ENCODE measurements around the gene TOP3A. TPM values are rescaled to one million over a fixed set of nuclear protein-coding genes. Genes with fewer than 3 reads are reported as not detected.
A peak's percentile ranks its signal among the peaks of the same experiment; 100 is the strongest.

The TOP3A gene
- total RNA-seq, 1 experiment from 2014 or later: 56.1 TPM

DNA sequence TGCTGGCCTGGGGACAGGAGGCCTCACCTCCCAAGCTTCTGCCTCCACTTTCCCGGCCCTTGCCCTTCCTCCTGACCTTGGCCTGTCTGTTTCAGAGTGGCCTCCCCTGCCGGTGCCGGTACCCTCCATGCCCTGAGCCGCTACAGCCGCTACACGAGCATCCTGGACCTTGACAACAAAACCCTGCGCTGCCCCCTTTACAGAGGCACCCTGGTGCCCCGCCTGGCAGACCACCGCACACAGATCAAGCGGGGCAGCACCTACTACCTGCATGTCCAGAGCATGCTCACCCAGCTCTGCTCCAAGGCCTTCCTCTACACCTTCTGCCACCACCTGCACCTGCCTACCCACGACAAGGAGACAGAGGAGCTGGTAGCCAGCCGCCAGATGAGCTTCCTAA lies 7.7 kb upstream of the TOP3A start:
- POLR2A ChIA-PET: no interaction called here
- Mint-ChIP-seq H3K4me3 (no peak overlapping the region), H3K27me3 (ENCODE audit: low read depth) (no peaks in the 10 kb centered on the region; the same call in 1 of the 2 replicates), H3K9me3 (no peaks in the 10 kb centered on the region), H3K27ac (no peak overlapping the region), H3K36me3 (peaks cover 25% of the 10 kb centered on the region), H3K4me1 (peaks cover 11% of the 10 kb centered on the region)
- ATAC-seq (no peak), DNase-seq (ENCODE audit: low spot score) (no peak)
- TF ChIP-seq SOX15 (CRISPR knock-in tag; IDR thresholded peaks at IDR 0.05) (no peak), NR1H2 (CRISPR knock-in tag; IDR thresholded peaks at IDR 0.05) (no peak), SP1 (CRISPR knock-in tag; conservative IDR thresholded peaks at IDR 0.05) (no peak), FOXJ3 (CRISPR knock-in tag; IDR thresholded peaks at IDR 0.05; ENCODE audit: borderline replicate concordance) (no peak), NR2C2 (CRISPR knock-in tag; IDR thresholded peaks at IDR 0.05) (no peak), OVOL2 (CRISPR knock-in tag; IDR thresholded peaks at IDR 0.05; ENCODE audit: borderline replicate concordance) (no peak), SMAD3 (CRISPR knock-in tag; IDR thresholded peaks at IDR 0.05; ENCODE audit: borderline replicate concordance) (no peak), KAT7 (CRISPR knock-in tag; IDR thresholded peaks at IDR 0.05; ENCODE audit: borderline replicate concordance) (no peak)
- TF ChIP-seq, protein P1, sequence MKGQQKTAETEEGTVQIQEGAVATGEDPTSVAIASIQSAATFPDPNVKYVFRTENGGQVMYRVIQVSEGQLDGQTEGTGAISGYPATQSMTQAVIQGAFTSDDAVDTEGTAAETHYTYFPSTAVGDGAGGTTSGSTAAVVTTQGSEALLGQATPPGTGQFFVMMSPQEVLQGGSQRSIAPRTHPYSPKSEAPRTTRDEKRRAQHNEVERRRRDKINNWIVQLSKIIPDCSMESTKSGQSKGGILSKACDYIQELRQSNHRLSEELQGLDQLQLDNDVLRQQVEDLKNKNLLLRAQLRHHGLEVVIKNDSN (CRISPR knock-in tag; IDR thresholded peaks at IDR 0.05): no peak
- TF ChIP-seq, protein P2, sequence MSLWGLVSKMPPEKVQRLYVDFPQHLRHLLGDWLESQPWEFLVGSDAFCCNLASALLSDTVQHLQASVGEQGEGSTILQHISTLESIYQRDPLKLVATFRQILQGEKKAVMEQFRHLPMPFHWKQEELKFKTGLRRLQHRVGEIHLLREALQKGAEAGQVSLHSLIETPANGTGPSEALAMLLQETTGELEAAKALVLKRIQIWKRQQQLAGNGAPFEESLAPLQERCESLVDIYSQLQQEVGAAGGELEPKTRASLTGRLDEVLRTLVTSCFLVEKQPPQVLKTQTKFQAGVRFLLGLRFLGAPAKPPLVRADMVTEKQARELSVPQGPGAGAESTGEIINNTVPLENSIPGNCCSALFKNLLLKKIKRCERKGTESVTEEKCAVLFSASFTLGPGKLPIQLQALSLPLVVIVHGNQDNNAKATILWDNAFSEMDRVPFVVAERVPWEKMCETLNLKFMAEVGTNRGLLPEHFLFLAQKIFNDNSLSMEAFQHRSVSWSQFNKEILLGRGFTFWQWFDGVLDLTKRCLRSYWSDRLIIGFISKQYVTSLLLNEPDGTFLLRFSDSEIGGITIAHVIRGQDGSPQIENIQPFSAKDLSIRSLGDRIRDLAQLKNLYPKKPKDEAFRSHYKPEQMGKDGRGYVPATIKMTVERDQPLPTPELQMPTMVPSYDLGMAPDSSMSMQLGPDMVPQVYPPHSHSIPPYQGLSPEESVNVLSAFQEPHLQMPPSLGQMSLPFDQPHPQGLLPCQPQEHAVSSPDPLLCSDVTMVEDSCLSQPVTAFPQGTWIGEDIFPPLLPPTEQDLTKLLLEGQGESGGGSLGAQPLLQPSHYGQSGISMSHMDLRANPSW (CRISPR knock-in tag; conservative IDR thresholded peaks at IDR 0.05; ENCODE audit: low read depth): no peak
- TF ChIP-seq, protein P3, sequence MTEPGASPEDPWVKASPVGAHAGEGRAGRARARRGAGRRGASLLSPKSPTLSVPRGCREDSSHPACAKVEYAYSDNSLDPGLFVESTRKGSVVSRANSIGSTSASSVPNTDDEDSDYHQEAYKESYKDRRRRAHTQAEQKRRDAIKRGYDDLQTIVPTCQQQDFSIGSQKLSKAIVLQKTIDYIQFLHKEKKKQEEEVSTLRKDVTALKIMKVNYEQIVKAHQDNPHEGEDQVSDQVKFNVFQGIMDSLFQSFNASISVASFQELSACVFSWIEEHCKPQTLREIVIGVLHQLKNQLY (CRISPR knock-in tag; IDR thresholded peaks at IDR 0.05): no peak
- CTCF ChIA-PET: interaction anchor here (0.7 kb wide), 1 partner anchor 105 kb away, joined by 3 read pairs; no protein-coding TSS in a partner anchor

DNA sequence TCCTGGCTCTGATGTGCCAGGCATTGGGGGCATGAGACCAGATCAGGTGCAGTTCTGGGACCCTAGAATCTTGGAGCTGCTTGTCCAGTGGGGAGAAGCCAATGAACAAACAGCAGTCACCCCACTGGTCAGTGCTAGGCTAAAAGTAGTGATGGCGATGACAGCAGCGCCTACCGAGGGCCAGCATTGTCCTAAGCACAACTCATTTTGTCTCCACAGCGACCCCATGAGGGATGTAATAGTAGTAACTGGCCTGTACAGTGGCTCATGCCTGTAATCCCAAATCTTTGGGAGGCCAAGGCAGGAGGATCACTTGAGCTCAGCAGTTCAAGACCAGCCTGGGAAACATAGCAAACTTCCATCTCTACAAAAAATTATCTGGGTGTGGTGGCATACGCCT lies 6.5 kb upstream of the TOP3A start:
- H3K36me3 Mint-ChIP-seq: peaks cover 32% of the 10 kb centered on the region
- no peak overlapping the region; the same call in 1 of the 2 replicates for H3K27ac Mint-ChIP-seq
- H3K9me3 Mint-ChIP-seq: no peaks in the 10 kb centered on the region
- TF ChIP-seq NFATC4 (CRISPR knock-in tag; IDR thresholded peaks at IDR 0.05): no peak
- TF ChIP-seq, protein P4, sequence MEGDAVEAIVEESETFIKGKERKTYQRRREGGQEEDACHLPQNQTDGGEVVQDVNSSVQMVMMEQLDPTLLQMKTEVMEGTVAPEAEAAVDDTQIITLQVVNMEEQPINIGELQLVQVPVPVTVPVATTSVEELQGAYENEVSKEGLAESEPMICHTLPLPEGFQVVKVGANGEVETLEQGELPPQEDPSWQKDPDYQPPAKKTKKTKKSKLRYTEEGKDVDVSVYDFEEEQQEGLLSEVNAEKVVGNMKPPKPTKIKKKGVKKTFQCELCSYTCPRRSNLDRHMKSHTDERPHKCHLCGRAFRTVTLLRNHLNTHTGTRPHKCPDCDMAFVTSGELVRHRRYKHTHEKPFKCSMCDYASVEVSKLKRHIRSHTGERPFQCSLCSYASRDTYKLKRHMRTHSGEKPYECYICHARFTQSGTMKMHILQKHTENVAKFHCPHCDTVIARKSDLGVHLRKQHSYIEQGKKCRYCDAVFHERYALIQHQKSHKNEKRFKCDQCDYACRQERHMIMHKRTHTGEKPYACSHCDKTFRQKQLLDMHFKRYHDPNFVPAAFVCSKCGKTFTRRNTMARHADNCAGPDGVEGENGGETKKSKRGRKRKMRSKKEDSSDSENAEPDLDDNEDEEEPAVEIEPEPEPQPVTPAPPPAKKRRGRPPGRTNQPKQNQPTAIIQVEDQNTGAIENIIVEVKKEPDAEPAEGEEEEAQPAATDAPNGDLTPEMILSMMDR (IDR thresholded peaks at IDR 0.05): 0 out of 2 replicates have a peak, but pooled peaks have one; percentile 23
- DNase-seq (ENCODE audit: low spot score) (peak; percentile 38), ATAC-seq (peak; percentile 69)
- H3K4me3 Mint-ChIP-seq: no peak overlapping the region
- peaks cover 22% of the 10 kb centered on the region for H3K4me1 Mint-ChIP-seq
- ChIA-PET CTCF (interaction anchor here (0.7 to 1.2 kb wide), 3 partner anchors 9 to 71 kb away, joined by 3 read pairs; no protein-coding TSS in a partner anchor), POLR2A (no interaction called here)
- no peaks in the 10 kb centered on the region; the same call in 1 of the 2 replicates for H3K27me3 Mint-ChIP-seq (ENCODE audit: low read depth)

DNA sequence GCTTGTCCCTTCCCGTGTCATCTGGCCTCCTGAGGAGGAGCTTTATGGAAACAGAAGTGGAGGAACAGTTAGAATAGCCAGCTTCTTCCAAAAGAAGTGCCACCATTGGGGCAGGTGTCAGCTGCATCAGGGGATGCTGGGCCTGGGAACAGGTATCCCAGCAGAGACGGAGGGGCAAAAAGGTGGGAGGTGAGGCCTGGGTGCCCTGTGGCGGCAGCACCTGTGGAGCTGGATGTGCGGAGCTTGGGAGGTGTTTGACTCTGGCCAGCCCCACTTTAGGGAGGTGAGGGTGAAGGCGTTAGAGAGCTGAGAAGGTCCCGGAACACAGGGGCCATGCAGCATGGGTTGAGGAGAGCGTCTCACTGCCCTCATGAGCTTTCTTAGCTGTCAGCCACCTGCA lies 5.5 kb upstream of the TOP3A start:
- Mint-ChIP-seq H3K27ac (no peak overlapping the region; the same call in 1 of the 2 replicates), H3K4me3 (no peak overlapping the region), H3K36me3 (peaks cover 31% of the 10 kb centered on the region), H3K27me3 (ENCODE audit: low read depth) (no peaks in the 10 kb centered on the region; the same call in 1 of the 2 replicates), H3K9me3 (no peaks in the 10 kb centered on the region), H3K4me1 (peaks cover 27% of the 10 kb centered on the region)
- CTCF ChIA-PET: interaction anchor here (0.6 to 1.7 kb wide), 5 partner anchors 28 to 103 kb away, joined by 3 to 6 read pairs (median 4); no protein-coding TSS in a partner anchor
- POLR2A ChIA-PET: interaction anchor here (0.5 kb wide), 1 partner anchor 12 kb away, joined by 5 read pairs; no protein-coding TSS in a partner anchor
- DNase-seq (ENCODE audit: low spot score): no peak
- ATAC-seq: no peak
- TF ChIP-seq, protein P5, sequence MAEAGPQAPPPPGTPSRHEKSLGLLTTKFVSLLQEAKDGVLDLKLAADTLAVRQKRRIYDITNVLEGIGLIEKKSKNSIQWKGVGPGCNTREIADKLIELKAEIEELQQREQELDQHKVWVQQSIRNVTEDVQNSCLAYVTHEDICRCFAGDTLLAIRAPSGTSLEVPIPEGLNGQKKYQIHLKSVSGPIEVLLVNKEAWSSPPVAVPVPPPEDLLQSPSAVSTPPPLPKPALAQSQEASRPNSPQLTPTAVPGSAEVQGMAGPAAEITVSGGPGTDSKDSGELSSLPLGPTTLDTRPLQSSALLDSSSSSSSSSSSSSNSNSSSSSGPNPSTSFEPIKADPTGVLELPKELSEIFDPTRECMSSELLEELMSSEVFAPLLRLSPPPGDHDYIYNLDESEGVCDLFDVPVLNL (CRISPR knock-in tag; IDR thresholded peaks at IDR 0.05; ENCODE audit: borderline replicate concordance, low read depth): no peak
- TF ChIP-seq JAZF1 (CRISPR knock-in tag; IDR thresholded peaks at IDR 0.05): no peak
- TF ChIP-seq TP53 (CRISPR knock-in tag; IDR thresholded peaks at IDR 0.05): no peak
- TF ChIP-seq RELA (CRISPR knock-in tag; IDR thresholded peaks at IDR 0.05; ENCODE audit: borderline replicate concordance): no peak
- no peak for TF ChIP-seq ZNF396 (CRISPR knock-in tag; IDR thresholded peaks at IDR 0.05; ENCODE audit: borderline replicate concordance)
- TF ChIP-seq ZNF263 (CRISPR knock-in tag; IDR thresholded peaks at IDR 0.05; ENCODE audit: low read depth): no peak
- no peak for TF ChIP-seq ATF1 (CRISPR knock-in tag; IDR thresholded peaks at IDR 0.05)
- TF ChIP-seq, protein P6, sequence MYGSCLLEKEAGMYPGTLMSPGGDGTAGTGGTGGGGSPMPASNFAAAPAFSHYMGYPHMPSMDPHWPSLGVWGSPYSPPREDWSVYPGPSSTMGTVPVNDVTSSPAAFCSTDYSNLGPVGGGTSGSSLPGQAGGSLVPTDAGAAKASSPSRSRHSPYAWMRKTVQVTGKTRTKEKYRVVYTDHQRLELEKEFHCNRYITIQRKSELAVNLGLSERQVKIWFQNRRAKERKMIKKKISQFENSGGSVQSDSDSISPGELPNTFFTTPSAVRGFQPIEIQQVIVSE (CRISPR knock-in tag; IDR thresholded peaks at IDR 0.05; ENCODE audit: borderline replicate concordance): no peak
- TF ChIP-seq EMX1 (CRISPR knock-in tag; IDR thresholded peaks at IDR 0.05): no peak
- TF ChIP-seq, protein P2 (CRISPR knock-in tag; conservative IDR thresholded peaks at IDR 0.05; ENCODE audit: low read depth): no peak

Data from WTC11 (cell line).